KMS-11 (cell line): ENCODE measurements around the gene LAMB1.
A peak's percentile ranks its signal among the peaks of the same experiment; 100 is the strongest.

ENCODE experiments used
- H2AFZ ChIP-seq: fragments of 200-600 bp; sonication (generic); 2 replicates; pipeline ENCODE4 v1.6.1; 2016; ENCODE audit warnings: antibody characterized with exemption, mixed run types, low read depth
- H3K27ac ChIP-seq: fragments of 200-600 bp; sonication (generic); 2 replicates; pipeline ENCODE4 v1.6.1; 2016; ENCODE audit warnings: mild to moderate bottlenecking, mixed run types
- H3K27me3 ChIP-seq: fragments of 200-600 bp; sonication (generic); 2 replicates; pipeline ENCODE4 v1.6.1; 2017; ENCODE audit warnings: mild to moderate bottlenecking, low read depth, mixed run types, moderate library complexity; ENCODE audit not compliant: insufficient read depth
- H3K36me3 ChIP-seq: fragments of 200-600 bp; sonication (generic); 2 replicates; pipeline ENCODE4 v1.6.1; 2017; ENCODE audit warnings: mild to moderate bottlenecking, mixed run types; ENCODE audit not compliant: insufficient read depth
- H3K4me1 ChIP-seq: fragments of 200-600 bp; sonication (generic); 2 replicates; pipeline ENCODE4 v1.6.1; 2016; ENCODE audit warnings: mild to moderate bottlenecking, low read depth, mixed run types; ENCODE audit not compliant: poor library complexity, severe bottlenecking
- H3K4me2 ChIP-seq: fragments of 200-600 bp; sonication (generic); 2 replicates; pipeline ENCODE4 v1.7.0; 2016; ENCODE audit warnings: mild to moderate bottlenecking, mixed run types
- H3K4me3 ChIP-seq: fragments of 200-600 bp; sonication (generic); IDR thresholded peaks from 2 replicates; pipeline ENCODE4 v1.6.1; 2017; ENCODE audit warnings: low read depth, low read length, mixed read lengths; ENCODE audit not compliant: insufficient read depth
- H3K79me2 ChIP-seq: fragments of 200-600 bp; sonication (generic); 2 replicates; pipeline ENCODE4 v1.6.1; 2016; ENCODE audit warnings: low read depth, mixed run types; ENCODE audit not compliant: insufficient read depth
- H3K9ac ChIP-seq: fragments of 200-600 bp; sonication (generic); 2 replicates; pipeline ENCODE4 v1.6.1; 2016; ENCODE audit warnings: mild to moderate bottlenecking, mixed run types
- H4K20me1 ChIP-seq: fragments of 200-600 bp; sonication (generic); 2 replicates; pipeline ENCODE4 v1.6.1; 2016; ENCODE audit warnings: mild to moderate bottlenecking, mixed run types; ENCODE audit not compliant: insufficient read depth
- CTCF ChIP-seq: fragments of 200-600 bp; sonication (generic); conservative IDR thresholded peaks from 2 replicates; pipeline ENCODE4 v1.6.1; 2017; ENCODE audit warnings: low read depth, mild to moderate bottlenecking, antibody characterized with exemption, low read length, moderate library complexity, mixed read lengths

Gene LAMB1

DNA sequence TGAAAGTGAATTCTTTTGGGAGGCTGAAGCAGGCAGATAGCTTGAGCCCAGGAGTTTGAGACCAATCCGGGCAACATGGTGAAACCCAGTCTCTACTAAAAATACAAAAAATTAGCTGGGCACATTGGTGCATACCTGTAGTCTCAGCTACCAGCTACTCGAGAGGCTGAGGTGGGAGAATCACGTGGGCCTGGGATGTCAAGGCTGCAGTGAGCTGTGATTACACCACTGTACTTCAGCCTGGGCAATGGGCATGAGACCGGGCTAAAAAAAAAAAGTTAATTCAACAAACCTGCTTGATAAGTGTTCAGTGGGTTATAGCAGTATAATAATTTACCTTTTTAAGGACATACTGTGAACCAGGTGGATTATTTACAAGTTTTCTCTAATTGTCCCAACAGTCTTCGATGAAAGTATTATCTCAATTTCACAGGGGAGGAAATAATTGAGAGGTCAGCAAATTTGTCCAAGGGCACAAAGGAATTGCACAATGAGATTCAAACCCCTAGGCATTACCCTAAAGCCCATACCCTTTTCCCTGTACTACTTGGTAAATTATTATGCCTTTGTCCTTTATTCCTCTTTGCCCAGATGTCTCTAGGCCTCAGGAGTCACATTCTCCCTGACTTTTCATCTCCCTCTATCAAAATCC lies 125.1 kb downstream of the LAMB1 start:
- H3K27me3 ChIP-seq = no peaks in the 10 kb centered on the region
- TF ChIP-seq CTCF = no peak
- H3K27ac ChIP-seq = no peak overlapping the region
- no peaks in the 10 kb centered on the region for H3K36me3 ChIP-seq
- H3K9ac ChIP-seq = no peak overlapping the region
- no peaks in the 10 kb centered on the region for H3K79me2 ChIP-seq
- H4K20me1 ChIP-seq = no peaks in the 10 kb centered on the region
- no peak overlapping the region for H2AFZ ChIP-seq
- H3K4me3 ChIP-seq = no peak overlapping the region
- peaks cover 7% of the 10 kb centered on the region for H3K4me1 ChIP-seq
- no peak overlapping the region for H3K4me2 ChIP-seq

DNA sequence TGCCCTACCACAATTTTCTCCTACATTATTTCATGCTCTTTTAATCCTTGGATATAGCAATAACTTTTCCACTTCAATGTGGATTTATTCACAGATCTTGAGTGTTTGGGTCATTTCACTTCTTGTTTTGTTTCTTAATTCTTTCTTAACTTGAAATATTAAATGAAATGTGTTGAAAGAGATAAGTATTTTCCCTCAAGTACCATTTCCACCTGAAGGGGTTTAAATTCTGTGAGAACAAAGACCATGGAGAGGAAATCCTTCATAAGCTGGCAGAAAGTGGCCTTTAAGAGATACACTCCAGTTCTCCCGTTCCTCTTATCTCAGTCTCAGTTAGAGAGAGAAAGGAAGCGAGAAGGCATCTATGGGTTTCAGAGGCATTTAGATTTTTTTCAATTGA lies 126.0 kb downstream of the LAMB1 start:
- no peak overlapping the region for H3K27ac ChIP-seq
- no peak overlapping the region for H3K4me2 ChIP-seq
- no peaks in the 10 kb centered on the region for H3K79me2 ChIP-seq
- H3K27me3 ChIP-seq = no peaks in the 10 kb centered on the region
- no peak for TF ChIP-seq CTCF
- no peak overlapping the region for H3K9ac ChIP-seq
- H3K4me3 ChIP-seq = no peak overlapping the region
- no peaks in the 10 kb centered on the region for H3K36me3 ChIP-seq
- H3K4me1 ChIP-seq = peaks cover 7% of the 10 kb centered on the region
- no peaks in the 10 kb centered on the region for H4K20me1 ChIP-seq
- H2AFZ ChIP-seq = no peak overlapping the region

- peaks cover 7% of the 10 kb centered on the region for H3K4me1 ChIP-seq
- no peak overlapping the region for H2AFZ ChIP-seq
- no peaks in the 10 kb centered on the region for H3K36me3 ChIP-seq
- H3K9ac ChIP-seq = no peak overlapping the region
- no peak overlapping the region for H3K27ac ChIP-seq
- no peak overlapping the region for H3K4me3 ChIP-seq
- H3K27me3 ChIP-seq = no peaks in the 10 kb centered on the region
- no peaks in the 10 kb centered on the region for H4K20me1 ChIP-seq
- TF ChIP-seq CTCF = peak; percentile 80
- no peak overlapping the region for H3K4me2 ChIP-seq
- no peaks in the 10 kb centered on the region for H3K79me2 ChIP-seq
Observed at GRCh38 chr7:107874605-107875446, 128.1 kb downstream of the LAMB1 start.

DNA sequence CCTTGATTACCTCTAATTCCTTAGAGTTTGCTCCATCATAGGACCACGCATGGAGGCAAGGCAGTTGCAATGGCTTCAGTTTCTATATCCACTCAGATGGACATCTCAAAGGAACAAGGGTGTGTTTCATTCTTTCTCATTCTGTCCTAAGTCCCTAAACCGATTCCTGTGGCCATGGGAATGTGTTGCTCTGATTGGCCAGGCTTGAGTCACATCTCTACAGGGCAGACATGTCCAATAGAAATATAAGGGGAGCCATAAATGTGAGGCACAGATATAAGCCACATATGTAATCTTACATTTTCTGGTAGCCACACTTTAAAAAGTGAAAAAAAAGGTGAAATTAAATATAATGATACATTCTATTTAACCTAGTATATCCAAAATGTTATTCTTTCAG lies 128.8 kb downstream of the LAMB1 start:
- Histone ChIP-seq H3K27me3 (no peaks in the 10 kb centered on the region), H3K79me2 (no peaks in the 10 kb centered on the region), H3K4me1 (peaks cover 2% of the 10 kb centered on the region), H3K4me3 (no peak overlapping the region), H3K9ac (no peak overlapping the region), H3K36me3 (no peaks in the 10 kb centered on the region), H4K20me1 (no peaks in the 10 kb centered on the region), H3K4me2 (no peak overlapping the region), H2AFZ (no peak overlapping the region), H3K27ac (no peak overlapping the region)
- no peak for TF ChIP-seq CTCF
